Measurements from ENCODE around the gene OTULIN.

The OTULIN gene

GRCh38 chr5:14687023-14687665, 22.6 kb downstream of the OTULIN start:
- Histone ChIP-seq H3K4me3 (no peak overlapping the region), H3K27ac (peak overlapping the region in 16 of 21 experiments; percentile 1 to 68 (median 44))

- no peak overlapping the region for H3K4me3 ChIP-seq
- no peak overlapping the region for H3K27ac ChIP-seq
Measured at GRCh38 chr5:14693070-14693469, 28.6 kb downstream of the OTULIN start.

GRCh38 chr5:14695152-14695551, 30.6 kb downstream of the OTULIN start:
- peak overlapping the region in 1 of 21 experiments; percentile 11 for H3K27ac ChIP-seq
- H3K4me3 ChIP-seq = no peak overlapping the region

GRCh38 chr5:14696057-14696456, 31.5 kb downstream of the OTULIN start:
- Histone ChIP-seq H3K4me3 (no peak overlapping the region), H3K27ac (no peak overlapping the region)

GRCh38 chr5:14696851-14697250, 32.3 kb downstream of the OTULIN start:
- no peak overlapping the region for H3K27ac ChIP-seq
- no peak overlapping the region for H3K4me3 ChIP-seq

- Histone ChIP-seq H3K4me3 (no peak overlapping the region), H3K27ac (no peak overlapping the region)
Measured at GRCh38 chr5:14698495-14698894, 34.0 kb downstream of the OTULIN start.

- Histone ChIP-seq H3K27ac (no peak overlapping the region), H3K4me3 (no peak overlapping the region)
Measured at GRCh38 chr5:14699159-14699558, 34.6 kb downstream of the OTULIN start.

GRCh38 chr5:14699807-14700400, 35.4 kb downstream of the OTULIN start:
- H3K4me3 ChIP-seq = no peak overlapping the region

GRCh38 chr5:14700478-14701436, 36.2 kb downstream of the OTULIN start:
- Histone ChIP-seq H3K27ac (peak overlapping the region in 17 of 21 experiments; percentile 20 to 87 (median 50)), H3K4me3 (no peak overlapping the region)

More at GRCh38 chr5:14699807-14700400, 35.4 kb downstream of the OTULIN start:
- peak overlapping the region in 6 of 21 experiments; percentile 5 to 83 (median 40) for H3K27ac ChIP-seq

GRCh38 chr5:14701556-14701955, 37.0 kb downstream of the OTULIN start:
- Histone ChIP-seq H3K27ac (peak overlapping the region in 18 of 21 experiments; percentile 20 to 87 (median 56)), H3K4me3 (no peak overlapping the region)

GRCh38 chr5:14702238-14702839, 37.8 kb downstream of the OTULIN start:
- H3K27ac ChIP-seq = peak overlapping the region in 18 of 21 experiments; percentile 2 to 87 (median 66)
- H3K4me3 ChIP-seq = no peak overlapping the region

GRCh38 chr5:14705556-14705955, 41.0 kb downstream of the OTULIN start:
- Histone ChIP-seq H3K27ac (peak overlapping the region in 11 of 21 experiments; percentile 3 to 90 (median 72)), H3K4me3 (no peak overlapping the region)

- no peak overlapping the region for H3K4me3 ChIP-seq
- peak overlapping the region in 16 of 21 experiments; percentile 4 to 90 (median 69) for H3K27ac ChIP-seq
Measured at GRCh38 chr5:14706615-14707021, 42.1 kb downstream of the OTULIN start.

GRCh38 chr5:14707811-14708390, 43.4 kb downstream of the OTULIN start:
- peak overlapping the region in 17 of 21 experiments; percentile 15 to 90 (median 68) for H3K27ac ChIP-seq
- no peak overlapping the region for H3K4me3 ChIP-seq

- Histone ChIP-seq H3K4me3 (no peak overlapping the region), H3K27ac (peak overlapping the region in 6 of 21 experiments; percentile 13 to 87 (median 56))
Measured at GRCh38 chr5:14708551-14708950, 44.0 kb downstream of the OTULIN start.

- no peak overlapping the region for H3K27ac ChIP-seq
- no peak overlapping the region for H3K4me3 ChIP-seq
Measured at GRCh38 chr5:14710313-14710994, 45.9 kb downstream of the OTULIN start.

GRCh38 chr5:14712131-14712530, 47.6 kb downstream of the OTULIN start:
- H3K4me3 ChIP-seq = no peak overlapping the region

GRCh38 chr5:14712666-14713065, 48.1 kb downstream of the OTULIN start:
- H3K27ac ChIP-seq = no peak overlapping the region
- no peak overlapping the region for H3K4me3 ChIP-seq

More at GRCh38 chr5:14712131-14712530, 47.6 kb downstream of the OTULIN start:
- H3K27ac ChIP-seq = no peak overlapping the region
